Parathyroid adenoma (tissue), 2 donors: ENCODE data around the gene TNS3.
A peak's percentile ranks its signal among the peaks of the same experiment; 100 is the strongest.

Source experiments
- H2AFZ ChIP-seq: fragments of 300-600 bp; sonication (generic); one replicate; pipeline ENCODE4 v1.7.0; 2017; ENCODE audit warnings: antibody characterized with exemption, mild to moderate bottlenecking
- H3K27ac ChIP-seq: fragments of 300-600 bp; sonication (generic); one replicate; pipeline ENCODE4 v1.7.0; 2017
- H3K27me3 ChIP-seq: fragments of 300-600 bp; sonication (generic); one replicate; pipeline ENCODE4 v1.7.0; 2017; ENCODE audit warnings: low read length; ENCODE audit not compliant: control insufficient read depth, insufficient read depth
- H3K36me3 ChIP-seq: fragments of 300-600 bp; sonication (generic); one replicate; pipeline ENCODE4 v1.7.0; 2017; ENCODE audit warnings: low read length; ENCODE audit not compliant: control insufficient read depth, insufficient read depth
- H3K4me1 ChIP-seq: fragments of 300-600 bp; sonication (generic); one replicate; pipeline ENCODE4 v1.7.0; 2017; ENCODE audit warnings: control low read depth
- H3K4me2 ChIP-seq: fragments of 300-600 bp; sonication (generic); one replicate; pipeline ENCODE4 v1.7.0; 2017; ENCODE audit warnings: low read length
- H3K4me3 ChIP-seq: fragments of 300-600 bp; sonication (generic); one replicate; pipeline ENCODE4 v1.7.0; 2017; ENCODE audit warnings: low read depth, low read length
- H3K79me2 ChIP-seq: fragments of 300-600 bp; sonication (generic); one replicate; pipeline ENCODE4 v1.7.0; 2017; ENCODE audit warnings: control low read depth
- H3K9ac ChIP-seq: fragments of 300-600 bp; sonication (generic); one replicate; pipeline ENCODE4 v1.7.0; 2017; ENCODE audit warnings: mild to moderate bottlenecking
- H3K9me3 ChIP-seq: fragments of 300-600 bp; sonication (generic); one replicate; pipeline ENCODE4 v1.7.0; 2017; ENCODE audit warnings: low read length; ENCODE audit not compliant: control insufficient read depth
- CTCF ChIP-seq: fragments of 300-600 bp; sonication (generic); IDR thresholded peaks from one replicate; pipeline ENCODE4 v1.7.0; 2017; ENCODE audit warnings: antibody characterized with exemption, mild to moderate bottlenecking
- donor health status: primary hyperparathyroidism.

The TNS3 gene

GRCh38 chr7:47578579-47579270, 3.2 kb downstream of the TNS3 start:
- Histone ChIP-seq H3K9ac (no peak overlapping the region), H3K9me3 (no peaks in the 10 kb centered on the region), H3K27ac (peak overlapping the region; percentile 63), H3K79me2 (peaks cover 4% of the 10 kb centered on the region), H3K4me1 (peaks cover 17% of the 10 kb centered on the region), H3K4me3 (no peak overlapping the region), H3K27me3 (no peaks in the 10 kb centered on the region), H3K4me2 (no peak overlapping the region), H3K36me3 (no peaks in the 10 kb centered on the region), H2AFZ (peak overlapping the region; percentile 17)
- no peak for TF ChIP-seq CTCF

GRCh38 chr7:47577321-47577919, 4.5 kb downstream of the TNS3 start:
- Histone ChIP-seq H3K79me2 (peaks cover 3% of the 10 kb centered on the region), H3K4me2 (no peak overlapping the region), H3K9ac (no peak overlapping the region), H3K4me3 (no peak overlapping the region), H3K27ac (peak overlapping the region; percentile 24), H3K9me3 (no peaks in the 10 kb centered on the region), H3K4me1 (peaks cover 8% of the 10 kb centered on the region), H2AFZ (no peak overlapping the region), H3K36me3 (no peaks in the 10 kb centered on the region), H3K27me3 (no peaks in the 10 kb centered on the region)
- no peak for TF ChIP-seq CTCF

GRCh38 chr7:47576866-47577306, 5.0 kb downstream of the TNS3 start:
- no peak overlapping the region for H3K4me3 ChIP-seq
- H3K27me3 ChIP-seq = no peaks in the 10 kb centered on the region
- H2AFZ ChIP-seq = no peak overlapping the region
- H3K4me2 ChIP-seq = no peak overlapping the region
- H3K4me1 ChIP-seq = peaks cover 9% of the 10 kb centered on the region
- H3K9me3 ChIP-seq = no peaks in the 10 kb centered on the region
- peak overlapping the region; percentile 24 for H3K27ac ChIP-seq
- no peaks in the 10 kb centered on the region for H3K79me2 ChIP-seq
- H3K9ac ChIP-seq = no peak overlapping the region
- no peaks in the 10 kb centered on the region for H3K36me3 ChIP-seq
- TF ChIP-seq CTCF = no peak

GRCh38 chr7:47576031-47576865, 5.7 kb downstream of the TNS3 start:
- Histone ChIP-seq H3K4me3 (no peak overlapping the region), H3K79me2 (no peaks in the 10 kb centered on the region), H3K9ac (no peak overlapping the region), H3K4me2 (no peak overlapping the region), H3K27ac (peak overlapping the region; percentile 7), H3K9me3 (no peaks in the 10 kb centered on the region), H3K4me1 (peaks cover 15% of the 10 kb centered on the region), H2AFZ (peak overlapping the region; percentile 6), H3K27me3 (no peaks in the 10 kb centered on the region), H3K36me3 (no peaks in the 10 kb centered on the region)
- no peak for TF ChIP-seq CTCF
